ENCODE measurements around the gene GEN1.

DNA sequence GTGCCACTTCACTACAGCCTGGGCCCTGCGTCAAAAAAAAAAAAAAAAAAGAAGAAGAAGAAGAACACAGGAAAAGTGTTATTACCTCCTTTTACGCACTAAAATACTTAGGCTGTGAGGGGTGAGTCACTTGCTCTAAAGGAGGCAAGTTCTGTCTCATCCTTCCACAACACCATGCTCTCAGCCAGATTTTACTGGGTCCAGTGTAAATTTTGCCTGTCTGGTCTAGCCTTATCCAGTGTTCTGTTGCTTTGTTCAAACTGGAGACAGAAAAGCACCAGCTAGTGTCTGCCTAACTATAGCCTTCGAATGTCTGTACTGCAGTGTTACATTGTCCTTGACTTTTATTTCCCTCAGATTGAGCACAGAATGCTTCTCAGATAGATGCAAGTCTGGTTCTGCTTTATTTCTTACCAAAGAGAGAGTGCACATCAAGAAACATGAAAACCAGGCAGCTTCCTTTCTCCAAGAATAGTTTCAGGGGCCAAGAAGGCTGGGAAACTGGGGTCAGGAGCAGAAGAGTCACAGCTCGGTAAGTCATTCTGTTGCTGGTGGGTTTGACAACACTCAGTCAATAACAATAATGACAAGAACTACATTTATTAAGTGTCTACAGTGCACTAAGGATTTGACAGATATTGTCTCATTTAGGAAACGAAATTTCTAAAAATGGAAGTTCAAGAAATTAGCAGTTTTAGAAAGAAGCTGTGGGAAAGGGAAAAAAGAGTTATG lies 59.2 kb downstream of the GEN1 start:
- TF ChIP-seq EZH2phosphoT487 (IDR thresholded peaks at IDR 0.05; ENCODE audit: low read length): no peak
- TF ChIP-seq, protein P1, sequence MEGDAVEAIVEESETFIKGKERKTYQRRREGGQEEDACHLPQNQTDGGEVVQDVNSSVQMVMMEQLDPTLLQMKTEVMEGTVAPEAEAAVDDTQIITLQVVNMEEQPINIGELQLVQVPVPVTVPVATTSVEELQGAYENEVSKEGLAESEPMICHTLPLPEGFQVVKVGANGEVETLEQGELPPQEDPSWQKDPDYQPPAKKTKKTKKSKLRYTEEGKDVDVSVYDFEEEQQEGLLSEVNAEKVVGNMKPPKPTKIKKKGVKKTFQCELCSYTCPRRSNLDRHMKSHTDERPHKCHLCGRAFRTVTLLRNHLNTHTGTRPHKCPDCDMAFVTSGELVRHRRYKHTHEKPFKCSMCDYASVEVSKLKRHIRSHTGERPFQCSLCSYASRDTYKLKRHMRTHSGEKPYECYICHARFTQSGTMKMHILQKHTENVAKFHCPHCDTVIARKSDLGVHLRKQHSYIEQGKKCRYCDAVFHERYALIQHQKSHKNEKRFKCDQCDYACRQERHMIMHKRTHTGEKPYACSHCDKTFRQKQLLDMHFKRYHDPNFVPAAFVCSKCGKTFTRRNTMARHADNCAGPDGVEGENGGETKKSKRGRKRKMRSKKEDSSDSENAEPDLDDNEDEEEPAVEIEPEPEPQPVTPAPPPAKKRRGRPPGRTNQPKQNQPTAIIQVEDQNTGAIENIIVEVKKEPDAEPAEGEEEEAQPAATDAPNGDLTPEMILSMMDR (IDR thresholded peaks at IDR 0.05; ENCODE audit: low read length): no peak

All from MM.1S (cell line).